Hippocampal formation (tissue), 2 donors: ENCODE measurements around the gene CCDC88B.
"Not testable (repeated sequence)": the region's sequence is repeated elsewhere in the genome, so short reads cannot be mapped to it uniquely, and the experiment has no call there.

ENCODE experiments used
- DNase-seq, 2 donors: peaks; one replicate each; lab custom pipeline; 2025; lab: John Stamatoyannopoulos, UW

CCDC88B gene

GRCh38 chr11:64305691-64306562, 34.1 kb upstream of the CCDC88B start:
- DNase-seq = peak in 1 of 2 donors; percentile 46

DNA sequence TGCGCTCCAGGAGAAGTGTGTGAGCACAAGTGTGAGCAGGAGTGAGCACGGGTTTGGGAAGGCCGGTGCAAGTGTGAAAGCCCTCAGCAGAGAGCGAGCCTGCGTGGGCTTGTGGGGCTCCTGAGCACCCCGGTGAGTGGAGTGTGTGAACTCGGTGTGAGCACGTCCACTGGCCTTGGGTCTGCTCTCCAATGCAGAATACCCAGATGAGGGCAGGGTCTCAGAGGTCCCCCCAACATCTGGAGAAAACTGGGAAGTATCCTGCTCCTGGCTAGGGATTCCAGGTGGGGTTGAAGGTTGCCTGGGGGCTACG, 33.5 kb upstream of the CCDC88B start:
- no peak for DNase-seq

GRCh38 chr11:64306876-64307622, 33.0 kb upstream of the CCDC88B start:
- DNase-seq = peak in 1 of 2 donors; percentile 21

DNA sequence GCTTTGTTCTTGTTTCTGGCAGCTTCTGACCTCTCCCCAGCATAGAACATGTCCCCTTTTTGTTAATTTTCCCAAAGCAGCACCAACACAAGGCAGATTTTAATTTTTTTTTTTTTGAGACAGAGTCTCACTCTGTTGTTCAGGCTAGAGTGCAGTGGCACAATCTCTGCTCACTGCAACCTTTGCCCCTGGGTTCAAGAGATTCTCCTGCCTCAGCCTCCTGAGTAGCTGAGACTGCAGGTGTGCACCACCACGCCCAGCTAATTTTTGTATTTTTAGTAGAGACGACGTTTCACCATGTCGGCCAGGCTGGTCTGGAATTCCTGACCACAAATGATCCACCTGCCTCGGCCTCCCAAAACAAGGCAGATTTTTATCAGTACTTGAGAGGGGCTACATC, 32.2 kb upstream of the CCDC88B start:
- not testable (repeated sequence) for DNase-seq

GRCh38 chr11:64312947-64313346, 27.1 kb upstream of the CCDC88B start:
- no peak for DNase-seq

DNA sequence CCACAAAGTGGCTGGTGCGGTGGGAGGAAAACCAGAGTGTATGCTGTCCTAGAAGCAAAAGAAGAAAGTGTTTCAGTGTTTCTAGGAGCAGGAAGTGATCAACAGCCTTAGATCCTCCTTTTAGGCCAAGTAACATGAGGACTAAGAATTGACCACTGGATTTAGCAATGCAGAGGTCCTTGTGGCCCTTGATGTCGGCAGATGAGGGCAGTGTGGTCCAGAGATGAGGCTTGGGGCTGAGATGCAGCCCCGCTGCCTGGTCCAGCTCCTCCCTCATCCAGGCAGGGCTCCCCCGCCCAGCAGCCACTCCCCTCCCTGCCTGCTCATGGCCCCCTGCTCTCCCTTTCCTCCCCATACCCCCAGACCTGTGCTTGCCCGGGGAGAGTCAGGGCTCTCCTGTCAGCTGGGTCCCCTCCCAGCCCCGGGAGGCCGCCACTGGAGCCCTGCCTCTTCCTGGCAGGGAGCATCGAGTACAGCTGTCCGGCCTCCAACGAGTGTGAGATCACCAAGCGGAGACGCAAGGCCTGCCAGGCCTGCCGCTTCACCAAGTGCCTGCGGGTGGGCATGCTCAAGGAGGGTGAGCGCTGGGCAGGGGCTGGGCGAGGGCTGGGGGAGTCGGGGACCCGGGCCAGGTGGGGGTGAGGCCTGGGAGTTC, 26.4 kb upstream of the CCDC88B start:
- DNase-seq = no peak

GRCh38 chr11:64314146-64314804, 25.7 kb upstream of the CCDC88B start:
- DNase-seq = no peak

- no peak for DNase-seq
These were observed 25.0 kb upstream of the CCDC88B start for GRCh38 chr11:64314805-64315561.

- not testable (repeated sequence) for DNase-seq
These were observed 24.1 kb upstream of the CCDC88B start for GRCh38 chr11:64315667-64316526.

- no peak for DNase-seq
These were observed 23.2 kb upstream of the CCDC88B start for GRCh38 chr11:64316672-64317324.

DNA sequence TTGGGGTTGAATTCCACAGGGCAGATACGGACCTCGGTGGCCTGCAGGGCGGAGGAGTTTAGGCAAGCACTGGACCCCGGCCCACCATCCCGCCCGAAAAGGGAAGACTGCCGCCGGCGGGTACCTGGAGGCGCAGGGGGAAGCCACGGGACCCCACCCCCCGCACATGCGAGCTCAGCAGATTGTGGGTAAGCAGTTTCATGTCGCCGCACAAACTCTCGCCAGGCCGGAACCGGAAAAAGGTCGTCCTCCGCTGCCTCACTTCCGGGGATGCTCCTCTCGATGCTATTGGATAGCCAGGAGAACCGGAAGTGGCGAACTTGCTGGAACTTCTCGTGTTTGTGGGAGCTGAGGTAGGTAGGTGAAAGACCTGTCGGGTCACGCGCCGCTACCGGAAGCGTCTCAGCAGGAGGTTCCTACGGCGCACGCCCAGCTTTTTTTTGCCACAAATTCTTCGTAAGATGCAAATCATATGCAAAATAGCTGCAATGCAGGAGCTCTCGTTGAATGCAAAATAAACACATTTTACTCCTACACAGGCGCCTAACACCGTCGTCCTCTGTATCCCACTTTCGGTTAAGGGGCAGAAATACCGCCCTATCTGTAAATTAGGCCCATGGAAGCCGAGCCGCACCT, 22.6 kb upstream of the CCDC88B start, which contains the start of gene TRMT112:
Gene TRMT112 (minus strand): TSS at position 235 of the 636 bp plus-strand sequence. CDS start 33 bp downstream, at position 202.
- peak; percentile 91 to 95 for DNase-seq

DNA sequence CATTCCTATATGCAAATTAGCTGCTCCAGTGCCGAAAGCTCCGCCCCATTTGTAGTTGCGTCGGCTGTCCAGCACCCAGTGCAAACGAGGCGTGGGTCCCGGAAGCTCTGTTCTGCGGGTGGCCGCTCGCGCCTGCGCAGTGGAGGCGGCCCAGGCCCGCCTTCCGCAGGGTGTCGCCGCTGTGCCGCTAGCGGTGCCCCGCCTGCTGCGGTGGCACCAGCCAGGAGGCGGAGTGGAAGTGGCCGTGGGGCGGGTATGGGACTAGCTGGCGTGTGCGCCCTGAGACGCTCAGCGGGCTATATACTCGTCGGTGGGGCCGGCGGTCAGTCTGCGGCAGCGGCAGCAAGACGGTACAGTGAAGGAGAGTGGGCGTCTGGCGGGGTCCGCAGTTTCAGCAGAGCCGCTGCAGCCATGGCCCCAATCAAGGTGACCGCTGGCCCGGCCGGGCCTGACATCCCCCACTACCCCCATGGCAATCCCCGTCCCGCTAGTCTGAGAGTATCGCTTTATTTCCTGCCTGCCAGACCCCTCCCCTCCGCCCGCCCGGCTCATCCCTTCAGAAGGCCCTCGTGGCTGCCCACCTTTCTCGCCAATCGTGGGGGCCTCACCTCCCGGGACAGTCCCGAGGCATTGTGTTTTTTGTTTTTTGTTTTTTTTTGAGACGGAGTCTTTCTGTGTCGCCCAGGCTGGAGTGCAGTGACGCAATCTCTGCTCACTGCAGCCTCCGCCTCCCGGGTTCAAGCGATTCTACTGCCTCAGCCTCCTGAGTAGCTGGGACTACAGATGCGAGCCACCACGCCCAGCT, 21.8 kb upstream of the CCDC88B start, which contains the start of gene PRDX5:
Gene PRDX5 (plus strand): TSS at position 161 of the 805 bp plus-strand sequence. CDS start 95 bp downstream, at position 256.
- peak; percentile 98 for DNase-seq

- no peak for DNase-seq
These were observed 20.9 kb upstream of the CCDC88B start for GRCh38 chr11:64318766-64319761.

DNA sequence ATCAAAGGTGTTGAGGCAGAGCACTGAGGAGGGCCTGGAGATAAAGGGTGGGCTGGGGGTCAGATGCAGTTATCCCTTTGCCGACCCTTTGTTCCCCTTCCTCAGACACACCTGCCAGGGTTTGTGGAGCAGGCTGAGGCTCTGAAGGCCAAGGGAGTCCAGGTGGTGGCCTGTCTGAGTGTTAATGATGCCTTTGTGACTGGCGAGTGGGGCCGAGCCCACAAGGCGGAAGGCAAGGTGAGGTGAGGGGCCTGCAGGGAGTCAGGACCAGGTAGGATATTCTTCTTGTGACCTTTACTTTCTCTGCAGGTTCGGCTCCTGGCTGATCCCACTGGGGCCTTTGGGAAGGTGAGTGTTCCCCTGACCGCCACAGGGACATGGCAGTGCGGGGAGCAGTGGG, 19.4 kb upstream of the CCDC88B start:
- no peak for DNase-seq

GRCh38 chr11:64321026-64321425, 19.0 kb upstream of the CCDC88B start:
- no peak for DNase-seq

GRCh38 chr11:64321533-64321932, 18.5 kb upstream of the CCDC88B start:
- no peak for DNase-seq

GRCh38 chr11:64322925-64323260, 17.1 kb upstream of the CCDC88B start:
- no peak for DNase-seq
